Fibroblast of lung (primary cell): ENCODE results near the gene DNAJC3.

ENCODE experiments used
- CTCF ChIP-seq, 2 donors: IDR thresholded peaks in 1 of 2; conservative IDR thresholded peaks in 1 of 2; 1 replicate in 1 of 2; 2 replicates in 1 of 2; pipeline ENCODE4 v1.5.1; 2011 to 2012; ENCODE audit warnings: low read length in 2 of 2, control low read depth in 1 of 2, inconsistent platforms in 1 of 2, low read depth in 1 of 2, mild to moderate bottlenecking in 1 of 2
- EZH2 ChIP-seq: IDR thresholded peaks from 2 replicates; pipeline ENCODE4 v1.5.1; 2012; ENCODE audit warnings: low read length, control low read depth, mild to moderate bottlenecking; ENCODE audit errors: missing control alignments

GRCh38 chr13:95754069-95754468 lies 77.1 kb downstream of the DNAJC3 start:
- TF ChIP-seq CTCF (conservative IDR thresholded peaks at IDR 0.05 in 1 of 2, IDR thresholded peaks at IDR 0.05 in 1 of 2; ENCODE audit: low read depth in 1 of 2, low read length in 2 of 2) (no peak), EZH2 (no peak)
